Ovary (tissue), 9 donors: ENCODE data around the gene C2orf76. TPM values are rescaled to one million over a fixed set of nuclear protein-coding genes. Genes with fewer than 3 reads are reported as not detected.

ENCODE experiments used
- DNase-seq, 5 donors: peaks; one replicate each; pipeline ENCODE4 v3.0.0-alpha.2; 2019 to 2020
- H3K27ac ChIP-seq, 2 donors: fragments of 200-600 bp; one replicate each; pipeline versions ENCODE4 v1.5.1 to v1.8.0; 2019 to 2022
- H3K27me3 ChIP-seq: fragments of 200-600 bp; one replicate; pipeline ENCODE4 v1.8.0; 2022
- H3K36me3 ChIP-seq: fragments of 200-600 bp; sonication (generic); one replicate; pipeline ENCODE4 v1.5.1; 2019
- H3K4me1 ChIP-seq: one replicate; pipeline ENCODE4 v1.8.1; 2013; ENCODE audit warnings: mild to moderate bottlenecking, moderate library complexity; ENCODE audit not compliant: insufficient read depth
- H3K4me3 ChIP-seq: fragments of 200-600 bp; sonication (generic); one replicate; pipeline ENCODE4 v1.5.1; 2017
- H3K9me3 ChIP-seq, 2 donors: fragments of 200-600 bp in 1 of 2; sonication (generic) in 1 of 2; one replicate each; pipeline versions ENCODE4 v1.5.1 to v1.8.1; 2013 to 2019; ENCODE audit warnings: mild to moderate bottlenecking in 1 of 2, moderate library complexity in 1 of 2
- EP300 ChIP-seq: sonication (generic); formaldehyde crosslinking; IDR thresholded peaks from one replicate; pipeline ENCODE4 v1.6.1; 2017; ENCODE audit warnings: antibody characterized with exemption
- POLR2A ChIP-seq: fragments of 450-650 bp; IDR thresholded peaks from one replicate; pipeline ENCODE4 v1.6.1; 2017; ENCODE audit warnings: antibody characterized with exemption, mild to moderate bottlenecking, moderate library complexity
- WGBS, 3 donors: extraction: QIAGEN DNeasy Blood & Tissue Kit in 1 of 3; methylation state at CpG; one replicate each; pipeline versions ENCODE4 v1.1.5 to v1.1.7; 2013 to 2017; 5-methylcytosine and 5-hydroxymethylcytosine counted together
- intact Hi-C, 4 donors: fragments of 100-400 bp; cut with DNase I; formaldehyde crosslinking; loops; one replicate each; pipeline versions ENCODE4 v1.11.0 to v1.15.1; 2022 to 2023
- polyA plus RNA-seq, 2 donors: library from polyadenylated mRNA; stranded (reverse); fragments of 200-250 nt in 1 of 2; fragments of 350-450 nt in 1 of 2; fragmentation: Illumina TruSeq in 1 of 2; extraction: RNeasy Lipid Tissue Mini Kit (QIAGEN cat#74804) in 1 of 2; gene quantifications; one replicate each; pipeline ENCODE4 v1.2.3, GENCODE V29; 2013 to 2014
- total RNA-seq, 7 donors: library from RNA; depleted of rRNA in 2 of 7; stranded (reverse); fragments of >200 nt in 2 of 7; fragmentation: NEBNext Ultra II Directional in 3 of 7; extraction: Animal tissue kit (Norgen Biotek cat#: 25700) in 3 of 7; gene quantifications; one replicate each; pipeline versions ENCODE4 v1.1.0 to v1.2.4, GENCODE V29; 2016 to 2023
- TF ChIP-seq, protein P1 (sequence below), 3 donors: fragments of 450-650 bp in 2 of 3; fragments of 200-600 bp in 1 of 3; IDR thresholded peaks; one replicate each; pipeline versions ENCODE4 v1.5.1 to v1.8.0; 2016 to 2022; ENCODE audit warnings: antibody characterized with exemption in 3 of 3, mild to moderate bottlenecking in 1 of 3
- donor health status: DM: no; HTN: no; CAD: no; lungs with moderate emphysema.
- donor health status: DM: no; HTN: no; CAD: no.
- donor health status: Bipolar disorder and iron deficiency.
- donor health status: DM: yes; HTN: yes; CAD: no.
- donor health status: DM: no; HTN: no; CAD: no.
- donor health status: DM: yes; HTN: yes; CAD: no.

Gene C2orf76
- total and polyA plus RNA-seq, 9 donors, result 12.0 to 24.1 (median 14.1) TPM

DNA sequence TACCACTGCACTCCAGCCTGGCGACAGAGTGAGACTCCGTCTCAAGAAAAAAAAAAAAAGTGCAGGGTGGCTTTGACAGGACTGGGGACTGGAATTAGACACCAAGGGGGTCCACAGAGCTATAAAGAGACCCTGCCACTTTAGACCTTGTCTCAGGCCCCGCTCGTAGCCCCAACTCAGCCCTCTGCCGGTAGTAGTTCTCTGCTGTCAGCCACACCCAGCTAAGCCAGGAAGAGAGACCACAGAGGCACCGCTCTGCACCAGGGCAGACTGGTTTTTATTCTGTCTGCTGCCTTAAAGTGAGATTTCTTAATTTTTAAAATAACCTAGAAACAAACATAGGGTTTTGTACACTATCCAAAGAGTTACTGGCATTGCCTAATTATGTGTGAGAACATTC lies 77.0 kb downstream of the C2orf76 start:
- no peak for DNase-seq
- Histone ChIP-seq H3K9me3 (no peaks in the 10 kb centered on the region), H3K36me3 (no peaks in the 10 kb centered on the region), H3K4me3 (no peak overlapping the region), H3K27me3 (no peaks in the 10 kb centered on the region), H3K4me1 (no peaks in the 10 kb centered on the region), H3K27ac (no peak overlapping the region)
- intact Hi-C loops, result loop anchor here in 2 of 4 donors (2.0 to 10.0 kb wide), 3 partner anchors 277 to 405 kb away; no protein-coding TSS in a partner anchor
- WGBS, 3 donors, result 80 to 92% (median 84%) methylated on average over 6 of the region's 6 CpGs
- no peak for TF ChIP-seq POLR2A
- TF ChIP-seq, protein P1, sequence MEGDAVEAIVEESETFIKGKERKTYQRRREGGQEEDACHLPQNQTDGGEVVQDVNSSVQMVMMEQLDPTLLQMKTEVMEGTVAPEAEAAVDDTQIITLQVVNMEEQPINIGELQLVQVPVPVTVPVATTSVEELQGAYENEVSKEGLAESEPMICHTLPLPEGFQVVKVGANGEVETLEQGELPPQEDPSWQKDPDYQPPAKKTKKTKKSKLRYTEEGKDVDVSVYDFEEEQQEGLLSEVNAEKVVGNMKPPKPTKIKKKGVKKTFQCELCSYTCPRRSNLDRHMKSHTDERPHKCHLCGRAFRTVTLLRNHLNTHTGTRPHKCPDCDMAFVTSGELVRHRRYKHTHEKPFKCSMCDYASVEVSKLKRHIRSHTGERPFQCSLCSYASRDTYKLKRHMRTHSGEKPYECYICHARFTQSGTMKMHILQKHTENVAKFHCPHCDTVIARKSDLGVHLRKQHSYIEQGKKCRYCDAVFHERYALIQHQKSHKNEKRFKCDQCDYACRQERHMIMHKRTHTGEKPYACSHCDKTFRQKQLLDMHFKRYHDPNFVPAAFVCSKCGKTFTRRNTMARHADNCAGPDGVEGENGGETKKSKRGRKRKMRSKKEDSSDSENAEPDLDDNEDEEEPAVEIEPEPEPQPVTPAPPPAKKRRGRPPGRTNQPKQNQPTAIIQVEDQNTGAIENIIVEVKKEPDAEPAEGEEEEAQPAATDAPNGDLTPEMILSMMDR (IDR thresholded peaks at IDR 0.05), result no peak
- TF ChIP-seq EP300, result no peak

DNA sequence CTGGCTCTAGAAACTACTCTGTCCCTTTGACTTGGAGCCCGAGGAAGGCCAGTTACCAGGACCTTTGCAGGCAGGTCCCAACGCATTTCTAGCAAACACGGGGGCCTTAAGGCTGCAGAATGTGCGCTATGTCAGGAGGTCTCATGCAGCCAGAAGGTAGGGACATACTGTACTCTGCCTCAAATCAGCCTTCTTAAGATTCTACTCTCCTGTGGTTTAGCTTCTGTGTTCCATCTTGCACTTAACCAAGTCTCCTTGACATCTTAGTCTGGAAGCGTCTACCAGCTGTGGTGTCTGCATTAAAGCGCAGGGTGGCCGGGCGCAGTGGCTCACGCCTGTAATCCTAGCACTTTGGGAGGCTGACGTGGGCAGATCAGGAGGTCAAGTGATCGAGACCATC lies 77.5 kb downstream of the C2orf76 start:
- H3K9me3 ChIP-seq, result no peaks in the 10 kb centered on the region
- peak in 1 of 5 donors; percentile 60 for DNase-seq
- no peak overlapping the region for H3K27ac ChIP-seq
- intact Hi-C loops, result loop anchor here in 1 of 4 donors (5.0 kb wide), 1 partner anchor 277 kb away; no protein-coding TSS in a partner anchor
- TF ChIP-seq POLR2A, result no peak
- no peak for TF ChIP-seq EP300
- TF ChIP-seq, protein P1 (IDR thresholded peaks at IDR 0.05), result no peak
- H3K4me1 ChIP-seq, result no peaks in the 10 kb centered on the region
- no peak overlapping the region for H3K4me3 ChIP-seq
- no peaks in the 10 kb centered on the region for H3K27me3 ChIP-seq
- H3K36me3 ChIP-seq, result no peaks in the 10 kb centered on the region
- WGBS, 3 donors, result 28 to 66% (median 49%) methylated on average over 11 of the region's 11 CpGs

DNA sequence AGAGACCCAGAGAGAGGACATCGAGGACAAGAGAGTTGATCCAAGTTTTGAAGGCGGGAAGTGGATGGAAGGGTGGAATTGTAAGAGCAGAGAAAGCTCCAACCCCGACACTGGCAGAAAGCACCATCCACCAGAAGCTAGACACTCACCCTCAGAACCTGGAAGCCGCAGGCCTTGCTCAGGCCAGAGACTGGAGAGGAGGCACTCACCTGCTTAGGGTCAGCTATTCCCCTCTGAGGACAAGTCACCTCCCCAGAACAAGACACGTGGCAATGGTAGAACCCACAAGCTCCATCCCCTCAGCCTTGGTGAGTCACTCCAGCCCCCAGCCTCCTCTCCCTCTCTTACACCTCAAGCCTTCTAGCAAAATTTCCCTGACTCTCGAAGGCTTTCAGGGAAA lies 78.1 kb downstream of the C2orf76 start:
- Histone ChIP-seq H3K27ac (no peak overlapping the region), H3K9me3 (no peaks in the 10 kb centered on the region), H3K36me3 (no peaks in the 10 kb centered on the region), H3K4me3 (no peak overlapping the region), H3K27me3 (no peaks in the 10 kb centered on the region), H3K4me1 (no peaks in the 10 kb centered on the region)
- TF ChIP-seq, protein P1 (IDR thresholded peaks at IDR 0.05), result no peak
- no peak for TF ChIP-seq POLR2A
- no peak for TF ChIP-seq EP300
- DNase-seq, result no peak
- intact Hi-C loops, result loop anchor here in 1 of 4 donors (5.0 kb wide), 1 partner anchor 276 kb away; no protein-coding TSS in a partner anchor
- WGBS, 3 donors, result 81 to 89% (median 84%) methylated on average over 6 of the region's 6 CpGs

DNA sequence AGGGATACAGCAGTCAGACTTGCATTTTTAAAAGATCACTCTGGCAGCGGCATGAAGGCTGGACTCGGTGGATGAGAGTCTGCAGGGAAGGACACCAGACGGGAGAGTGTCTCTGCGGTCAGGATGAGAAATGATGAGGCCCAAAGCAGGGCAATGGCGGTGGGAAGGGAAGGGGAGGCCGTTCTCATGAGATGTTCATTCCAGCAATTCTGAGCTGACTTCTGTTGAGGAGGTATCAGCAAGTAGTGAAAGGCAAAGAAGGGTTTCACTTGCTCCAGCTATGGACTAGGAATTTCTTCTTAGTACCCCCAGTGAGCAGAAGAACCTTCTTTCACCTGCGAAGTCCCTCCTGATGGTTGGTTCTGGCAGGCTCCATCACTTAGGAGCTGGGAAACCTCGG lies 80.0 kb downstream of the C2orf76 start:
- TF ChIP-seq EP300 (no peak), POLR2A (no peak)
- TF ChIP-seq, protein P1 (IDR thresholded peaks at IDR 0.05), result no peak
- no peaks in the 10 kb centered on the region for H3K4me1 ChIP-seq
- no peaks in the 10 kb centered on the region for H3K36me3 ChIP-seq
- no peaks in the 10 kb centered on the region for H3K27me3 ChIP-seq
- WGBS, 3 donors, result 83 to 94% (median 89%) methylated on average over 8 of the region's 8 CpGs
- intact Hi-C loops, result loop anchor here in 1 of 4 donors (5.0 kb wide), 1 partner anchor 274 kb away; no protein-coding TSS in a partner anchor
- DNase-seq, result no peak
- H3K9me3 ChIP-seq, result no peaks in the 10 kb centered on the region
- H3K4me3 ChIP-seq, result no peak overlapping the region
- no peak overlapping the region for H3K27ac ChIP-seq
